H9 (cell line): ENCODE data around the gene PRKCZ. TPM values are rescaled to one million over a fixed set of nuclear protein-coding genes. Genes with fewer than 3 reads are reported as not detected.
A peak's percentile ranks its signal among the peaks of the same experiment; 100 is the strongest.

Experiments used
- DNase-seq: peaks from one replicate; pipeline ENCODE4 v3.0.0-alpha.2; 2017
- H2AFZ ChIP-seq: one replicate; pipeline ENCODE4 v1.6.1; 2013; ENCODE audit warnings: mild to moderate bottlenecking, low read length, control low read depth, moderate library complexity
- H2AK5ac ChIP-seq: 2 replicates; pipeline ENCODE4 v1.6.1; 2013; ENCODE audit warnings: low read length, control low read depth, mixed read lengths; ENCODE audit not compliant: insufficient read length
- H2BK120ac ChIP-seq: one replicate; pipeline ENCODE4 v1.6.1; 2013; ENCODE audit warnings: low read depth, mild to moderate bottlenecking, low read length, control low read depth, inconsistent platforms; ENCODE audit not compliant: poor library complexity, severe bottlenecking
- H2BK12ac ChIP-seq: 2 replicates; pipeline ENCODE4 v1.6.1; 2013; ENCODE audit warnings: low read length, control low read depth, mixed read lengths, low read depth; ENCODE audit not compliant: insufficient read length
- H2BK15ac ChIP-seq: 2 replicates; pipeline ENCODE4 v1.6.1; 2013; ENCODE audit warnings: low read depth, low read length, control low read depth
- H2BK20ac ChIP-seq: one replicate; pipeline ENCODE4 v1.6.1; 2013; ENCODE audit warnings: low read depth, mild to moderate bottlenecking, low read length, control low read depth, inconsistent platforms; ENCODE audit not compliant: poor library complexity, severe bottlenecking
- H2BK5ac ChIP-seq: 2 replicates; pipeline ENCODE4 v1.6.1; 2013; ENCODE audit warnings: low read length, control low read depth, mixed read lengths; ENCODE audit not compliant: insufficient read length
- H3K14ac ChIP-seq: 2 replicates; pipeline ENCODE4 v1.6.1; 2013; ENCODE audit warnings: low read length, control low read depth; ENCODE audit not compliant: insufficient read depth
- H3K18ac ChIP-seq: 2 replicates; pipeline ENCODE4 v1.6.1; 2013; ENCODE audit warnings: low read depth, mild to moderate bottlenecking, mixed read lengths, low read length, control low read depth; ENCODE audit not compliant: insufficient read length
- H3K23ac ChIP-seq: 2 replicates; pipeline ENCODE4 v1.6.1; 2013; ENCODE audit warnings: low read length, control low read depth, mixed read lengths, low read depth; ENCODE audit not compliant: insufficient read length
- H3K23me2 ChIP-seq: 2 replicates; pipeline ENCODE4 v1.6.1; 2013; ENCODE audit warnings: low read depth, mild to moderate bottlenecking, mixed read lengths, low read length, control low read depth; ENCODE audit not compliant: insufficient read length, poor library complexity, severe bottlenecking
- H3K27ac ChIP-seq: 2 replicates; pipeline ENCODE4 v1.5.1; 2013; ENCODE audit warnings: low read length, control low read depth, mixed read lengths, low read depth; ENCODE audit not compliant: insufficient read length
- H3K27me3 ChIP-seq: 2 replicates; pipeline ENCODE4 v1.6.1; 2013; ENCODE audit warnings: low read length, control low read depth, inconsistent platforms; ENCODE audit not compliant: insufficient read depth
- H3K4ac ChIP-seq: 2 replicates; pipeline ENCODE4 v1.6.1; 2013; ENCODE audit warnings: low read depth, mild to moderate bottlenecking, control low read depth, inconsistent platforms, low read length, moderate library complexity
- H3K4me1 ChIP-seq: 2 replicates; pipeline ENCODE4 v1.6.1; 2013; ENCODE audit warnings: low read length, control low read depth, inconsistent platforms; ENCODE audit not compliant: insufficient read depth
- H3K4me2 ChIP-seq: 2 replicates; pipeline ENCODE4 v1.6.1; 2013; ENCODE audit warnings: low read length, control low read depth, mixed read lengths; ENCODE audit not compliant: insufficient read length, insufficient read depth
- H3K56ac ChIP-seq: 2 replicates; pipeline ENCODE4 v1.6.1; 2013; ENCODE audit warnings: low read depth, mild to moderate bottlenecking, mixed read lengths, low read length, control low read depth; ENCODE audit not compliant: insufficient read length
- H3K79me1 ChIP-seq: 2 replicates; pipeline ENCODE4 v1.6.1; 2013; ENCODE audit warnings: low read depth, mild to moderate bottlenecking, moderate library complexity, low read length, control low read depth, inconsistent platforms; ENCODE audit not compliant: insufficient read depth, poor library complexity, severe bottlenecking
- H3K79me2 ChIP-seq: 2 replicates; pipeline ENCODE4 v1.6.1; 2013; ENCODE audit warnings: low read length, control low read depth, inconsistent platforms; ENCODE audit not compliant: insufficient read depth
- H3K9ac ChIP-seq: 2 replicates; pipeline ENCODE4 v1.6.1; 2013; ENCODE audit warnings: low read length, control low read depth, mixed read lengths; ENCODE audit not compliant: insufficient read length; ENCODE audit errors: extremely low read depth
- H3K9me3 ChIP-seq: one replicate; pipeline ENCODE4 v1.6.1; 2013; ENCODE audit warnings: low read depth, low read length, inconsistent platforms; ENCODE audit not compliant: control insufficient read depth
- H3T11ph ChIP-seq: one replicate; pipeline ENCODE4 v1.6.1; 2013; ENCODE audit warnings: mild to moderate bottlenecking, low read length, control low read depth, inconsistent platforms
- H4K20me1 ChIP-seq: one replicate; pipeline ENCODE4 v1.6.1; 2013; ENCODE audit not compliant: control insufficient read depth, insufficient read length, insufficient read depth
- H4K5ac ChIP-seq: 2 replicates; pipeline ENCODE4 v1.6.1; 2013; ENCODE audit warnings: low read depth, mild to moderate bottlenecking, mixed read lengths, low read length, control low read depth; ENCODE audit not compliant: insufficient read length
- H4K8ac ChIP-seq: replicated peaks from 2 replicates; pipeline ENCODE4 v1.6.1; 2013; ENCODE audit warnings: low read length, control low read depth, mixed read lengths, low read depth; ENCODE audit not compliant: insufficient read length
- H4K91ac ChIP-seq: 2 replicates; pipeline ENCODE4 v1.6.1; 2013; ENCODE audit warnings: low read depth, mild to moderate bottlenecking, moderate library complexity, mixed read lengths, low read length, control low read depth; ENCODE audit not compliant: insufficient read length
- H3K27ac Mint-ChIP-seq, 3 experiments: 2 replicates in 2 of 3; 3 replicates in 1 of 3; pipeline ENCODE4 v1.8.0; 2020 to 2021; ENCODE audit warnings: mixed read lengths in 3 of 3, mild to moderate bottlenecking in 1 of 3, moderate library complexity in 1 of 3
- H3K27me3 Mint-ChIP-seq: 2 replicates; pipeline ENCODE4 v1.8.0; 2021; ENCODE audit warnings: low read depth, mild to moderate bottlenecking, moderate library complexity, mixed read lengths
- H3K36me3 Mint-ChIP-seq, 3 experiments: 2 replicates in 2 of 3; 3 replicates in 1 of 3; pipeline ENCODE4 v1.8.0; 2020 to 2021; ENCODE audit warnings: low read depth in 3 of 3, mixed read lengths in 3 of 3; ENCODE audit not compliant: insufficient read depth in 1 of 3
- H3K4me1 Mint-ChIP-seq, 2 experiments: 2 replicates each; pipeline ENCODE4 v1.8.0; 2020; ENCODE audit warnings: mixed read lengths in 2 of 2
- H3K4me3 Mint-ChIP-seq, 2 experiments: 2 replicates in 1 of 2; 3 replicates in 1 of 2; pipeline ENCODE4 v1.8.0; 2020 to 2021; ENCODE audit warnings: mild to moderate bottlenecking in 2 of 2, mixed read lengths in 2 of 2, moderate library complexity in 1 of 2
- H3K9me3 Mint-ChIP-seq, 2 experiments: 2 replicates in 1 of 2; 3 replicates in 1 of 2; pipeline ENCODE4 v1.8.0; 2020; ENCODE audit warnings: mild to moderate bottlenecking in 2 of 2, mixed read lengths in 2 of 2, moderate library complexity in 1 of 2
- WGBS: extraction: QIAGEN DNeasy Blood & Tissue Kit; methylation state at CpG from one replicate; pipeline ENCODE4 v1.1.7; 2013; ENCODE audit warnings: missing lambda C conversion rate, low lambda C conversion rate, mixed read lengths; ENCODE audit not compliant: insufficient read length; ENCODE audit errors: extremely low coverage; 5-methylcytosine and 5-hydroxymethylcytosine counted together
- total RNA-seq: library from RNA; stranded (reverse); gene quantifications from 2 replicates; pipeline ENCODE4 v1.2.1, GENCODE V29; 2021
- TF ChIP-seq, protein P1 (sequence below): fragments of 200-600 bp; sonication (generic); conservative IDR thresholded peaks from 3 replicates; pipeline ENCODE4 v1.8.0; 2021; ENCODE audit warnings: antibody characterized with exemption, mild to moderate bottlenecking

The PRKCZ gene
- total RNA-seq, 1 experiment from 2014 or later = 48.4 TPM

DNA sequence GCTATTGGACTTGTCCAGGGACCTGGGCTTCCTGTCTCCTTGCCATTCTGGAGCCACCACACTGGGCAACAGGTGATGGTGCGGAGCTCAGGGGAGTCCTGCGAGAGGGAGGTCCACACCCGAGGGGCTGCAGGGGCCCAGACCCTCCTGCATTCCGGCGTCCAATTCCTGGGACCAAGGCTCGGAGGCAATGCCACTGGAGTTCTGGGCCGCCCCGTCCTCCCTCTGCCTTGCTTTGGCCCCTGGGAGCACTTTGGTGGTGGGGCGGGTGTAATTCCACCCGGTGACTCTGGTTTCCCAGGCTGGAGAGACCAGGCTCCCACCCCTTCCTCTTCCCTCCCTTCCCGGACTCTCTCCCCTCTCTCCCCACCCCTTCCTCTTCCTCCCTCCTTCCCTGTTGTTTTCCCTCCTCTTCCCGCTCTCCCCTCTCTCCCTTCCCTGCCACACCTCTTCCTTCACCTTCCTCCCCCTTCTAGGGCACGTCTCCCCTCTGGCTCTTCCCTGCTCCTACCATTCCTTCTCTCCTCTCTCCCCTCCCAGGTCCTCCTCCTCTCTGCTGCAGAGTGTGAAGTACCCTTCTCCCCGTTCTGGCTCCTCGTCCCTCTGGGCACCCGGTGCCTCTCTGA, 2.0 kb downstream of the PRKCZ start:
- H2BK120ac ChIP-seq = no peak overlapping the region
- H2BK5ac ChIP-seq = no peak overlapping the region
- H3K9me3 Mint-ChIP-seq = no peaks in the 10 kb centered on the region; a peak in 1 of 5 replicates
- H2AK5ac ChIP-seq = no peak overlapping the region
- H4K20me1 ChIP-seq = no peaks in the 10 kb centered on the region
- TF ChIP-seq, protein P1, sequence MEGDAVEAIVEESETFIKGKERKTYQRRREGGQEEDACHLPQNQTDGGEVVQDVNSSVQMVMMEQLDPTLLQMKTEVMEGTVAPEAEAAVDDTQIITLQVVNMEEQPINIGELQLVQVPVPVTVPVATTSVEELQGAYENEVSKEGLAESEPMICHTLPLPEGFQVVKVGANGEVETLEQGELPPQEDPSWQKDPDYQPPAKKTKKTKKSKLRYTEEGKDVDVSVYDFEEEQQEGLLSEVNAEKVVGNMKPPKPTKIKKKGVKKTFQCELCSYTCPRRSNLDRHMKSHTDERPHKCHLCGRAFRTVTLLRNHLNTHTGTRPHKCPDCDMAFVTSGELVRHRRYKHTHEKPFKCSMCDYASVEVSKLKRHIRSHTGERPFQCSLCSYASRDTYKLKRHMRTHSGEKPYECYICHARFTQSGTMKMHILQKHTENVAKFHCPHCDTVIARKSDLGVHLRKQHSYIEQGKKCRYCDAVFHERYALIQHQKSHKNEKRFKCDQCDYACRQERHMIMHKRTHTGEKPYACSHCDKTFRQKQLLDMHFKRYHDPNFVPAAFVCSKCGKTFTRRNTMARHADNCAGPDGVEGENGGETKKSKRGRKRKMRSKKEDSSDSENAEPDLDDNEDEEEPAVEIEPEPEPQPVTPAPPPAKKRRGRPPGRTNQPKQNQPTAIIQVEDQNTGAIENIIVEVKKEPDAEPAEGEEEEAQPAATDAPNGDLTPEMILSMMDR = no peak
- no peak for DNase-seq
- H2AFZ ChIP-seq = no peak overlapping the region
- H3K4me2 ChIP-seq = no peak overlapping the region
- no peak overlapping the region for H2BK15ac ChIP-seq
- no peak overlapping the region for H4K5ac ChIP-seq
- H3K14ac ChIP-seq = no peak overlapping the region
- 0 out of 7 replicates have a peak overlapping the region, but pooled peaks of 1 of the 3 experiments have one; percentile 7 for H3K27ac Mint-ChIP-seq
- no peaks in the 10 kb centered on the region for H3K9me3 ChIP-seq
- H3K27me3 Mint-ChIP-seq = peaks cover 10% of the 10 kb centered on the region
- peaks cover 14 to 22% of the 10 kb centered on the region in 2 experiments for H3K4me1 Mint-ChIP-seq
- no peaks in the 10 kb centered on the region for H3K27me3 ChIP-seq
- H3K56ac ChIP-seq = no peak overlapping the region
- no peak overlapping the region for H4K8ac ChIP-seq
- peaks cover 6 to 17% (median 16%) of the 10 kb centered on the region in 3 experiments for H3K36me3 Mint-ChIP-seq
- no peak overlapping the region for H3T11ph ChIP-seq
- peaks cover 10% of the 10 kb centered on the region for H3K23me2 ChIP-seq
- no peak overlapping the region for H4K91ac ChIP-seq
- no peak overlapping the region for H3K23ac ChIP-seq
- H3K79me2 ChIP-seq = peaks cover 2% of the 10 kb centered on the region; the same call in 1 of the 2 replicates
- H3K79me1 ChIP-seq = no peaks in the 10 kb centered on the region
- H3K9ac ChIP-seq = no peak overlapping the region
- no CpG with 5 or more reads among the region's 16 CpGs for WGBS
- peak overlapping the region; percentile 65 to 80; a peak in 4 of 5 replicates for H3K4me3 Mint-ChIP-seq
- no peaks in the 10 kb centered on the region; the same call in 1 of the 2 replicates for H3K4me1 ChIP-seq
- H2BK20ac ChIP-seq = no peak overlapping the region
- no peak overlapping the region for H3K18ac ChIP-seq
- H2BK12ac ChIP-seq = no peak overlapping the region
- H3K27ac ChIP-seq = no peak overlapping the region
- no peak overlapping the region for H3K4ac ChIP-seq
